K562 (cell line): ENCODE data around the gene MYADML2. TPM values are rescaled to one million over a fixed set of nuclear protein-coding genes. Genes with fewer than 3 reads are reported as not detected.
A peak's percentile ranks its signal among the peaks of the same experiment; 100 is the strongest.

Source experiments
- C11orf30 ChIP-seq: fragments of 450-650 bp; IDR thresholded peaks from 2 replicates; pipeline ENCODE4 v1.6.1; 2016; ENCODE audit warnings: low read depth, mild to moderate bottlenecking
- CCAR2 ChIP-seq: fragments of 200-400 bp; formaldehyde crosslinking; IDR thresholded peaks from 2 replicates; pipeline ENCODE4 v1.6.1; 2017; ENCODE audit warnings: mild to moderate bottlenecking, low read depth, low read length
- NBN ChIP-seq: fragments of 450-650 bp; IDR thresholded peaks from 2 replicates; pipeline ENCODE4 v1.6.1; 2016; ENCODE audit warnings: low read depth, mild to moderate bottlenecking
- NR1H2 ChIP-seq: sonication (generic); formaldehyde crosslinking; IDR thresholded peaks from 2 replicates; pipeline ENCODE4 v1.4.0; 2020; ENCODE audit warnings: mild to moderate bottlenecking, missing genetic modification reagents
- NR2C1 ChIP-seq, 2 experiments: fragments of 450-650 bp; IDR thresholded peaks; 2 replicates each; pipeline ENCODE4 v1.6.1; 2017; ENCODE audit warnings: mild to moderate bottlenecking in 2 of 2, antibody characterized with exemption in 1 of 2, inconsistent platforms in 1 of 2, missing compliant biosample characterization in 1 of 2, missing genetic modification characterization in 1 of 2
- NR3C1 ChIP-seq: sonication (generic); formaldehyde crosslinking; IDR thresholded peaks from 2 replicates; pipeline ENCODE4 v1.8.1; 2022; ENCODE audit warnings: missing genetic modification reagents
- PRMT5 ChIP-seq: sonication (generic); formaldehyde crosslinking; IDR thresholded peaks from 2 replicates; pipeline ENCODE4 v1.5.0; 2020; ENCODE audit warnings: missing genetic modification reagents
- SAFB ChIP-seq: fragments of 200-400 bp; formaldehyde crosslinking; IDR thresholded peaks from 2 replicates; pipeline ENCODE4 v1.6.1; 2017; ENCODE audit warnings: low read depth, low read length, borderline replicate concordance
- SMAD3 ChIP-seq: fragments of 450-650 bp; formaldehyde crosslinking; conservative IDR thresholded peaks from 2 replicates; pipeline ENCODE4 v1.4.0; 2020; ENCODE audit warnings: mild to moderate bottlenecking
- ZNF140 ChIP-seq: fragments of 250-450 bp; sonication (Bioruptor Pico); IDR thresholded peaks from 2 replicates; pipeline ENCODE4 v1.8.0; 2021; ENCODE audit warnings: moderate library complexity, mild to moderate bottlenecking, inconsistent platforms
- ZNF212 ChIP-seq: fragments of 450-650 bp; formaldehyde crosslinking; IDR thresholded peaks from 2 replicates; pipeline ENCODE4 v1.4.0; 2020; ENCODE audit warnings: mild to moderate bottlenecking
- ZNF316 ChIP-seq: fragments of 450-650 bp; IDR thresholded peaks from 2 replicates; pipeline ENCODE4 v1.6.1; 2016
- ZNF584 ChIP-seq: fragments of 200-800 bp; sonication (Bioruptor generic); IDR thresholded peaks from 2 replicates; pipeline ENCODE4 v1.6.1; 2016; ENCODE audit warnings: low read depth, mild to moderate bottlenecking, missing genetic modification characterization, missing compliant biosample characterization
- ZNF668 ChIP-seq: fragments of 250-450 bp; sonication (Bioruptor Pico); IDR thresholded peaks from 2 replicates; pipeline ENCODE4 v1.8.0; 2022; ENCODE audit warnings: mild to moderate bottlenecking, inconsistent platforms
- ZNF77 ChIP-seq: fragments of 250-450 bp; sonication (Bioruptor Pico); IDR thresholded peaks from 2 replicates; pipeline ENCODE4 v1.5.0; 2020
- polyA plus RNA-seq, 8 experiments: library from polyadenylated mRNA; depleted of rRNA in 4 of 8; stranded (reverse) in 5 of 8; unstranded in 3 of 8; fragments of >200 nt; fragmentation: Nextera tagmentation in 2 of 8; fragmentation: Illumina TruSeq in 1 of 8; extraction: Ambion mirVana in 2 of 8; extraction: Trizol in 1 of 8; gene quantifications; 2 replicates each; pipeline versions ENCODE4 v1.2.1 to v1.2.3, GENCODE V29; 2011 to 2014; ENCODE audit warnings: inconsistent platforms in 1 of 8, missing spikeins in 1 of 8
- total RNA-seq, 7 experiments: library from RNA; depleted of rRNA in 6 of 7; stranded (reverse); fragments of >200 nt in 6 of 7; fragmentation: Illumina TruSeq in 2 of 7; extraction: Trizol in 2 of 7; gene quantifications; 2 replicates each; pipeline versions ENCODE4 v1.2.1 to v1.2.3, GENCODE V29; 2011 to 2021; ENCODE audit warnings: low replicate concordance in 1 of 7
- TF ChIP-seq, protein P1 (sequence below): fragments of 250-450 bp; sonication (Bioruptor Pico); IDR thresholded peaks from 2 replicates; pipeline ENCODE4 v1.8.0; 2022; ENCODE audit warnings: moderate library complexity, mild to moderate bottlenecking, inconsistent platforms
- TF ChIP-seq, protein P2 (sequence below): fragments of 450-650 bp; IDR thresholded peaks from 2 replicates; pipeline ENCODE4 v1.7.1; 2018; ENCODE audit warnings: mild to moderate bottlenecking, low read depth; ENCODE audit not compliant: partially characterized antibody
- TF ChIP-seq, protein P3 (sequence below): fragments of 200-800 bp; sonication (Bioruptor generic); IDR thresholded peaks from 2 replicates; pipeline ENCODE4 v1.6.1; 2017; ENCODE audit warnings: missing genetic modification characterization, missing compliant biosample characterization
- TF ChIP-seq, protein P4 (sequence below): sonication (generic); formaldehyde crosslinking; IDR thresholded peaks from 2 replicates; pipeline ENCODE4 v1.8.0; 2022; ENCODE audit warnings: mild to moderate bottlenecking, missing genetic modification reagents
- TF ChIP-seq, protein P5 (sequence below): fragments of 250-450 bp; sonication (Bioruptor Pico); IDR thresholded peaks from 2 replicates; pipeline ENCODE4 v1.5.0; 2022; ENCODE audit warnings: mild to moderate bottlenecking

MYADML2 gene
- total and polyA plus RNA-seq, 9 of the 15 experiments (the other 6 are each of a cell fraction or from before 2014, with no cell fraction given), result not detected

DNA sequence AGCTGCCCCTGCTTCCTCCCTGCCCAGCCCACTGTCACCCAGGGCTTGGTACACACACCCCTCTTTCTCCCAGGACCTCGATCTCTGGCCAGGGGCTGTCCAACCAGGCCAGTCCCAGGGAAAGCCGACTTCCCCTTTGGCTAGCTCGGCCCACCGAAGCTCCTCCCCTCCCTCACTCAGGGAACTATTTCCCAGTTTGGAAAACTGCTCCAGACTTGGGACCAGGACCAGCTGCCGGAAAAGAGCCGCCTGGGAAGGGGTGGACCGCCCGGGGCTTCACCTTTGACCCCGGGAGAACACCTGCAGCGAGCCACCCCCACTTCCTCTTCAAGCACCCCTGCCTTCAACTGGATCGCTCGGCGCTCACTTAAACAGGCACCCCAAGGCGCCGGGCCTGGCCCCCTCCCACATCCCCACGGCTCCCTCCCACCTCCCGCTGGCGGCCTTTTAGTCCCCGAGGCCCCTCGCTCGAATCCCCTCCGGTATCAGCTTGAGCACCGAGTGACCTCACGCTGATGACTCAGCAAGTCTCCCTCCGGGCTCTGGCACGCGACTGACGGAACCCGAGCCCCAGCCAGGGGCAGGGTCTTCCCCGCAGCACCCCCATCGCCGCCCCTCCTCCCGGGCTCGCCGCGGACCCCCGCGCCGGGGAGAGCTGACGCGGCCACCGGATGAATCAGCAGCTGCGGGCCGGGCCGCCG is 20.4 kb downstream of the MYADML2 start (continued):
- TF ChIP-seq ZNF668 (CRISPR knock-in tag) (no peak), ZNF584 (CRISPR knock-in tag) (no peak), SMAD3 (no peak), ZNF316 (peak; percentile 99), ZNF212 (CRISPR knock-in tag) (no peak), NR2C1 (IDR thresholded peaks at IDR 0.05) (peak; percentile 94), NR2C1 (tag; IDR thresholded peaks at IDR 0.05) (peak; percentile 94), CCAR2 (no peak), ZNF140 (CRISPR knock-in tag) (no peak), NR3C1 (CRISPR knock-in tag) (no peak), SAFB (no peak), ZNF77 (CRISPR knock-in tag) (no peak), NR1H2 (CRISPR knock-in tag) (no peak), NBN (no peak), C11orf30 (peak; percentile 99), PRMT5 (CRISPR knock-in tag) (no peak)
- TF ChIP-seq, protein P1, sequence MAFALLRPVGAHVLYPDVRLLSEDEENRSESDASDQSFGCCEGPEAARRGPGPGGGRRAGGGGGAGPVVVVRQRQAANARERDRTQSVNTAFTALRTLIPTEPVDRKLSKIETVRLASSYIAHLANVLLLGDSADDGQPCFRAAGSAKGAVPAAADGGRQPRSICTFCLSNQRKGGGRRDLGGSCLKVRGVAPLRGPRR (CRISPR knock-in tag), result no peak
- TF ChIP-seq, protein P2, sequence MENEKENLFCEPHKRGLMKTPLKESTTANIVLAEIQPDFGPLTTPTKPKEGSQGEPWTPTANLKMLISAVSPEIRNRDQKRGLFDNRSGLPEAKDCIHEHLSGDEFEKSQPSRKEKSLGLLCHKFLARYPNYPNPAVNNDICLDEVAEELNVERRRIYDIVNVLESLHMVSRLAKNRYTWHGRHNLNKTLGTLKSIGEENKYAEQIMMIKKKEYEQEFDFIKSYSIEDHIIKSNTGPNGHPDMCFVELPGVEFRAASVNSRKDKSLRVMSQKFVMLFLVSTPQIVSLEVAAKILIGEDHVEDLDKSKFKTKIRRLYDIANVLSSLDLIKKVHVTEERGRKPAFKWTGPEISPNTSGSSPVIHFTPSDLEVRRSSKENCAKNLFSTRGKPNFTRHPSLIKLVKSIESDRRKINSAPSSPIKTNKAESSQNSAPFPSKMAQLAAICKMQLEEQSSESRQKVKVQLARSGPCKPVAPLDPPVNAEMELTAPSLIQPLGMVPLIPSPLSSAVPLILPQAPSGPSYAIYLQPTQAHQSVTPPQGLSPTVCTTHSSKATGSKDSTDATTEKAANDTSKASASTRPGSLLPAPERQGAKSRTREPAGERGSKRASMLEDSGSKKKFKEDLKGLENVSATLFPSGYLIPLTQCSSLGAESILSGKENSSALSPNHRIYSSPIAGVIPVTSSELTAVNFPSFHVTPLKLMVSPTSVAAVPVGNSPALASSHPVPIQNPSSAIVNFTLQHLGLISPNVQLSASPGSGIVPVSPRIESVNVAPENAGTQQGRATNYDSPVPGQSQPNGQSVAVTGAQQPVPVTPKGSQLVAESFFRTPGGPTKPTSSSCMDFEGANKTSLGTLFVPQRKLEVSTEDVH, result no peak
- TF ChIP-seq, protein P3, sequence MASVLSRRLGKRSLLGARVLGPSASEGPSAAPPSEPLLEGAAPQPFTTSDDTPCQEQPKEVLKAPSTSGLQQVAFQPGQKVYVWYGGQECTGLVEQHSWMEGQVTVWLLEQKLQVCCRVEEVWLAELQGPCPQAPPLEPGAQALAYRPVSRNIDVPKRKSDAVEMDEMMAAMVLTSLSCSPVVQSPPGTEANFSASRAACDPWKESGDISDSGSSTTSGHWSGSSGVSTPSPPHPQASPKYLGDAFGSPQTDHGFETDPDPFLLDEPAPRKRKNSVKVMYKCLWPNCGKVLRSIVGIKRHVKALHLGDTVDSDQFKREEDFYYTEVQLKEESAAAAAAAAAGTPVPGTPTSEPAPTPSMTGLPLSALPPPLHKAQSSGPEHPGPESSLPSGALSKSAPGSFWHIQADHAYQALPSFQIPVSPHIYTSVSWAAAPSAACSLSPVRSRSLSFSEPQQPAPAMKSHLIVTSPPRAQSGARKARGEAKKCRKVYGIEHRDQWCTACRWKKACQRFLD (CRISPR knock-in tag), result no peak
- TF ChIP-seq, protein P4, sequence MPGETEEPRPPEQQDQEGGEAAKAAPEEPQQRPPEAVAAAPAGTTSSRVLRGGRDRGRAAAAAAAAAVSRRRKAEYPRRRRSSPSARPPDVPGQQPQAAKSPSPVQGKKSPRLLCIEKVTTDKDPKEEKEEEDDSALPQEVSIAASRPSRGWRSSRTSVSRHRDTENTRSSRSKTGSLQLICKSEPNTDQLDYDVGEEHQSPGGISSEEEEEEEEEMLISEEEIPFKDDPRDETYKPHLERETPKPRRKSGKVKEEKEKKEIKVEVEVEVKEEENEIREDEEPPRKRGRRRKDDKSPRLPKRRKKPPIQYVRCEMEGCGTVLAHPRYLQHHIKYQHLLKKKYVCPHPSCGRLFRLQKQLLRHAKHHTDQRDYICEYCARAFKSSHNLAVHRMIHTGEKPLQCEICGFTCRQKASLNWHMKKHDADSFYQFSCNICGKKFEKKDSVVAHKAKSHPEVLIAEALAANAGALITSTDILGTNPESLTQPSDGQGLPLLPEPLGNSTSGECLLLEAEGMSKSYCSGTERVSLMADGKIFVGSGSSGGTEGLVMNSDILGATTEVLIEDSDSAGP (CRISPR knock-in tag), result no peak
- TF ChIP-seq, protein P5, sequence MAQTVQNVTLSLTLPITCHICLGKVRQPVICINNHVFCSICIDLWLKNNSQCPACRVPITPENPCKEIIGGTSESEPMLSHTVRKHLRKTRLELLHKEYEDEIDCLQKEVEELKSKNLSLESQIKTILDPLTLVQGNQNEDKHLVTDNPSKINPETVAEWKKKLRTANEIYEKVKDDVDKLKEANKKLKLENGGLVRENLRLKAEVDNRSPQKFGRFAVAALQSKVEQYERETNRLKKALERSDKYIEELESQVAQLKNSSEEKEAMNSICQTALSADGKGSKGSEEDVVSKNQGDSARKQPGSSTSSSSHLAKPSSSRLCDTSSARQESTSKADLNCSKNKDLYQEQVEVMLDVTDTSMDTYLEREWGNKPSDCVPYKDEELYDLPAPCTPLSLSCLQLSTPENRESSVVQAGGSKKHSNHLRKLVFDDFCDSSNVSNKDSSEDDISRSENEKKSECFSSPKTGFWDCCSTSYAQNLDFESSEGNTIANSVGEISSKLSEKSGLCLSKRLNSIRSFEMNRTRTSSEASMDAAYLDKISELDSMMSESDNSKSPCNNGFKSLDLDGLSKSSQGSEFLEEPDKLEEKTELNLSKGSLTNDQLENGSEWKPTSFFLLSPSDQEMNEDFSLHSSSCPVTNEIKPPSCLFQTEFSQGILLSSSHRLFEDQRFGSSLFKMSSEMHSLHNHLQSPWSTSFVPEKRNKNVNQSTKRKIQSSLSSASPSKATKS, result no peak
